Astrocyte (in vitro differentiated cells and primary cell): ENCODE measurements around the gene PI4KB. TPM values are rescaled to one million over a fixed set of nuclear protein-coding genes. Genes with fewer than 3 reads are reported as not detected.
A peak's percentile ranks its signal among the peaks of the same experiment; 100 is the strongest.

Experiments used
- DNase-seq: peaks from one replicate; pipeline ENCODE4 v3.0.0-alpha.2; 2010; ENCODE audit warnings: low read depth
- FAIRE-seq: peaks from 2 replicates; lab custom pipeline; 2011; peaks lifted over from hg19 to GRCh38; lab: Jason Lieb, UNC
- H2AFZ ChIP-seq: 2 replicates; pipeline ENCODE4 v1.6.0; 2012; ENCODE audit warnings: low read depth, low read length, inconsistent platforms
- H3K27ac ChIP-seq: 2 replicates; pipeline ENCODE4 v1.5.1; 2011; ENCODE audit warnings: low read depth, low read length, inconsistent platforms
- H3K27me3 ChIP-seq: 2 replicates; pipeline ENCODE4 v1.6.0; 2011; ENCODE audit warnings: low read length, inconsistent platforms; ENCODE audit not compliant: insufficient read depth
- H3K36me3 ChIP-seq: 2 replicates; pipeline ENCODE4 v1.5.1; 2011; ENCODE audit warnings: low read length, inconsistent platforms; ENCODE audit not compliant: insufficient read depth
- H3K4me1 ChIP-seq: 2 replicates; pipeline ENCODE4 v1.5.1; 2011; ENCODE audit warnings: low read length, inconsistent platforms; ENCODE audit not compliant: insufficient read depth
- H3K4me2 ChIP-seq: 2 replicates; pipeline ENCODE4 v1.6.0; 2012; ENCODE audit warnings: low read length, inconsistent platforms
- H3K4me3 ChIP-seq: 2 replicates; pipeline ENCODE4 v1.5.1; 2011; ENCODE audit warnings: low read depth, mild to moderate bottlenecking, low read length, inconsistent platforms; ENCODE audit not compliant: insufficient read depth
- H3K79me2 ChIP-seq: 2 replicates; pipeline ENCODE4 v1.6.0; 2012; ENCODE audit warnings: mild to moderate bottlenecking, low read length, inconsistent platforms; ENCODE audit not compliant: insufficient read depth
- H3K9ac ChIP-seq: 2 replicates; pipeline ENCODE4 v1.6.0; 2012; ENCODE audit warnings: mild to moderate bottlenecking, low read length, inconsistent platforms
- H3K9me3 ChIP-seq: 2 replicates; pipeline ENCODE4 v1.5.1; 2012; ENCODE audit warnings: low read depth, mild to moderate bottlenecking, low read length, inconsistent platforms; ENCODE audit not compliant: insufficient read depth
- H4K20me1 ChIP-seq: 2 replicates; pipeline ENCODE4 v1.6.0; 2012; ENCODE audit warnings: low read length, inconsistent platforms; ENCODE audit not compliant: insufficient read depth
- H3K27ac Mint-ChIP-seq: one replicate; pipeline ENCODE4 v1.8.0; 2021; ENCODE audit warnings: mild to moderate bottlenecking, mixed read lengths; ENCODE audit not compliant: unreplicated experiment
- H3K27me3 Mint-ChIP-seq: one replicate; pipeline ENCODE4 v1.8.0; 2021; ENCODE audit warnings: low read depth, mixed read lengths; ENCODE audit not compliant: unreplicated experiment
- H3K36me3 Mint-ChIP-seq: one replicate; pipeline ENCODE4 v1.8.0; 2021; ENCODE audit warnings: low read depth, mixed read lengths; ENCODE audit not compliant: unreplicated experiment
- H3K4me1 Mint-ChIP-seq: one replicate; pipeline ENCODE4 v1.8.0; 2021; ENCODE audit warnings: low read depth, mixed read lengths; ENCODE audit not compliant: unreplicated experiment
- H3K4me3 Mint-ChIP-seq: one replicate; pipeline ENCODE4 v1.8.0; 2021; ENCODE audit warnings: mild to moderate bottlenecking, moderate library complexity, mixed read lengths; ENCODE audit not compliant: unreplicated experiment
- H3K9me3 Mint-ChIP-seq: one replicate; pipeline ENCODE4 v1.8.0; 2021; ENCODE audit warnings: mild to moderate bottlenecking, mixed read lengths; ENCODE audit not compliant: unreplicated experiment
- CTCF ChIP-seq: IDR thresholded peaks from 2 replicates; pipeline ENCODE4 v1.5.1; 2011; ENCODE audit warnings: low read depth, mild to moderate bottlenecking, inconsistent platforms, low read length, moderate library complexity; ENCODE audit not compliant: insufficient read depth
- EZH2 ChIP-seq: IDR thresholded peaks from 2 replicates; pipeline ENCODE4 v1.6.1; 2012; ENCODE audit warnings: mild to moderate bottlenecking, low read length, inconsistent platforms; ENCODE audit not compliant: insufficient read depth
- total RNA-seq: library from RNA; stranded (reverse); gene quantifications from 2 replicates; pipeline ENCODE4 v1.2.1, GENCODE V29; 2021

Gene PI4KB
- total RNA-seq, 1 donor from 2014 or later: 67.8 TPM

- Histone ChIP-seq H3K4me2 (no peak overlapping the region), H4K20me1 (peaks cover 59% of the 10 kb centered on the region), H3K9ac (no peak overlapping the region), H3K36me3 (peaks cover 10% of the 10 kb centered on the region), H3K4me3 (no peak overlapping the region), H3K27ac (no peak overlapping the region), H3K9me3 (no peaks in the 10 kb centered on the region), H3K79me2 (peaks cover 49% of the 10 kb centered on the region), H3K27me3 (no peaks in the 10 kb centered on the region), H3K4me1 (peaks cover 9% of the 10 kb centered on the region), H2AFZ (no peak overlapping the region)
- Mint-ChIP-seq H3K4me1 (peaks cover 12% of the 10 kb centered on the region), H3K36me3 (peaks cover 30% of the 10 kb centered on the region), H3K4me3 (no peak overlapping the region), H3K9me3 (no peaks in the 10 kb centered on the region), H3K27me3 (no peaks in the 10 kb centered on the region), H3K27ac (no peak overlapping the region)
- TF ChIP-seq CTCF (no peak), EZH2 (no peak)
- DNase-seq (no peak), FAIRE-seq (no peak)
Observed at GRCh38 chr1:151286619-151287340, 40.4 kb downstream of the PI4KB start.

- Mint-ChIP-seq H3K27me3 (no peaks in the 10 kb centered on the region), H3K4me3 (peak overlapping the region; percentile 90), H3K27ac (peak overlapping the region; percentile 87), H3K36me3 (peaks cover 28% of the 10 kb centered on the region), H3K4me1 (peaks cover 12% of the 10 kb centered on the region), H3K9me3 (no peaks in the 10 kb centered on the region)
- H3K27me3 ChIP-seq: no peaks in the 10 kb centered on the region
- peaks cover 49% of the 10 kb centered on the region for H3K79me2 ChIP-seq
- DNase-seq: no peak
- FAIRE-seq: no peak
- H3K9ac ChIP-seq: peak overlapping the region; percentile 96
- H3K27ac ChIP-seq: no peak overlapping the region
- H3K9me3 ChIP-seq: no peaks in the 10 kb centered on the region
- peak overlapping the region; percentile 91 for H3K4me2 ChIP-seq
- H3K4me3 ChIP-seq: no peak overlapping the region
- TF ChIP-seq EZH2 (no peak), CTCF (no peak)
- no peak overlapping the region for H2AFZ ChIP-seq
- peaks cover 53% of the 10 kb centered on the region for H4K20me1 ChIP-seq
- H3K4me1 ChIP-seq: peaks cover 9% of the 10 kb centered on the region
- peaks cover 10% of the 10 kb centered on the region for H3K36me3 ChIP-seq
Observed at GRCh38 chr1:151284013-151284577, 43.1 kb downstream of the PI4KB start.
